GM19351 (cell line): ENCODE results near the gene SLC7A4.

Source experiments
- ATAC-seq: cut with Tn5 transposase; IDR thresholded peaks from one replicate; pipeline ENCODE4 v1.9.1; 2021; ENCODE audit warnings: mild to moderate bottlenecking, moderate library complexity; ENCODE audit not compliant: unreplicated experiment

Gene SLC7A4

GRCh38 chr22:21000207-21000986 is 32.0 kb downstream of the SLC7A4 start:
- ATAC-seq, result no peak

- no peak for ATAC-seq
These were observed 32.8 kb downstream of the SLC7A4 start for GRCh38 chr22:20999350-21000206.

GRCh38 chr22:20998411-20999336 is 33.7 kb downstream of the SLC7A4 start:
- no peak for ATAC-seq

DNA sequence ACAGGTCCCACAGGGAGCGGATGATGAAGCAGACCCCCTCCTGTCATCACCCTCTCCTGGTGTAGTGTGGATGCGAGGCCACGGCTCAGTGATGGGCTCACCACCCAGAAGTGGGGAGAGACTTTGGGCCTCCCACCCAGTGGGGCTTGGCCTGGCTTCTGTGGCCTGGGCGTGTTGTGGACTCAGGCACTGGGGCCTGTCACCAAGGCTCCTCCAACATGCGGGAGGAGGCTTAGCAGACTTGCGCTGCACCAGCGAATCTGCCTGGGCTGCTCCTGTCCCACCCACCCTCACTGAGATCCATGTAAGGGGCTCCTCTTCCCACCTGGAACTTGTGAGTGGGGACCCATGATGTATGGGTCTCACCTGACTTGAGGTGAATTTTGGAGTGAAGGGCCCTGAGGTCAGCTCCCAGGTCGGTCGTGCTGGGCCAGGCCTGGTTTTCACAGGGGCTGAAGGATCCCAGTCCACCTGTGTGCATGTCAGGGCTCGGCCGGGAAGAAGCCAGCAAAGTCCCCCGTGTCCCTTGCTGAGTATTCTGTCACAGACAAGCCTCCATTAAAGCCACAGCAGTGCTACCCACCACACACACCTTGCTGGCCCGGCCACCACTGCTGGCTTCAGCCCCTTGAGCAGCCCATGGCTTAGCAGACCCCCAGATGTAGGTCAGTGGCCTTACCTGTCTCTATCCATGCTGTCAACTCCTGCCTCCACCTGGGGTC is 34.7 kb downstream of the SLC7A4 start:
- no peak for ATAC-seq

DNA sequence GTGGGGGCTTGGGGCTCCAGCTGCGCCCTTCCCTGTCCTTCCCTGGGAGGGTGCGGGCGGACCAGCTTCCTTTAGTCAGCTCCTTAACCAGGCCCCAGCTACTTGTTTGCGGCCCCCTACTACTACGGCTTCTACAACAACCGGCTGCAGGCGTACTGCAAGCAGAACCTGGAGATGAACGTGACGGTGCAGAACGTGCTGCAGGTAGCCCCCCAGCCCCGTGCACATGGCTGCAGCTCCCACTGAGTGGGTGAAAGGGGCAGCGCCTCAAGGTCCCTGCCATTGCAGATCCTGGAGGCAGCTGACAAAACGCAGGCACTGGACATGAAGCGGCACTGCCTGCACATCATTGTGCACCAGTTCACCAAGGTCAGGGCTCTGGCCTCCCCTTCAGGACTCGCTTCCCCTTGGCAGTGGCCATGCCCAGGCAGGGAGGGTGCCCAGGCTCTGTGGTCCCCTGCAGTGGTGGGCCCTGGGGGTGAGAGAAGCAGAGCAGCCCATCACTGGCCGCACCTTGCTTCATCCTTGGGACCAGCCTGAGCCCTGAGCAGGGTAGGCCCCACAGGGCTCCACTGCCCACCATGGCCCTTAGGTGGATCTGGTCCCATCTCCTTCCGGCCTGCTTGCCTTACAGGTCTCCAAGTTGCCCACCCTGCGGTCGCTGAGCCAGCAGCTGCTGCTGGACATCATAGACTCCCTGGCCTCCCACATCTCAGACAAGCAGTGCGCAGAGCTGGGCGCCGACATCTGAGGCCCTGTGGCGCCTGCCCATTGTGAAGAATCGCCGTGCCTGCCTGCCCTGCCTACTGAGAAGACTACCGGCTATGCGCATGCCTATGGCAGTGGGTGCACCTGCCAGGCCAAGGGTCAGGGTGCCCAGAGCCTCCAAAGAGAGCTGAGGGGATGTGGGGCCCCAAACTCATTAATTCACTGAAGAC is 35.5 kb downstream of the SLC7A4 start:
- no peak for ATAC-seq

DNA sequence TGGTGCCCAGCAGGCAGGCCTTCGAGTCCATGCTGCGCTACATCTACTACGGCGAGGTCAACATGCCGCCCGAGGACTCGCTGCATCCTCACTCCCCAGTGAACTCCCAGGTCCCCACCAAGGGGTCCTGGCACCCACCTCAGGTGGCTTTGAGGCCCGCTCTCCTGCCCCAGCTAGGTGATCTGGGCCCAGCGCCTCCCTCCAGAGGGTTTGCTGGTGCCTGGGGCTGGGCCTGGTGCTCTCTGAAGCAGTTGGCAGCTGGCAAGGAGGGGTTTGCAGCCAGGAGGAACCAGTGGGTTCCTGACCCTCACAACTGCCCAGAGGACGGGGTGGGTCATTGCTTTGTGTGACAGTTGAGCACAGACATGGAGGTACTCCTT is 36.3 kb downstream of the SLC7A4 start:
- no peak for ATAC-seq

GRCh38 chr22:20995329-20996030 is 36.9 kb downstream of the SLC7A4 start:
- no peak for ATAC-seq

DNA sequence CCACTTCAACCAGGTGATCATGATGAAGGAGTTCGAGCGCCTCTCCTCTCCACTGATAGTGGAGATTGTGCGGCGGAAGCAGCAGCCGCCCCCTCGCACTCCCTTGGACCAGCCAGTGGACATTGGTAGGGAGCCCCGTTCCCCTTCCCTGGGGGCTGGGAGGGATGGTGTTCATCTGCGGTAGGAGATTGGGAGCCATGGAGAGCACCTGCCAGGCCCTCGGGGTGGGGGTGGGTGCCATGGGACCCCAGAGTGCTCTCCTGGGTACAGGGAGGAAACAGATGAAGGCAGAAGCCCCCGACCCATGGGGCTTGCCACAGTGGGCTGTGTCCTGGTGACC is 37.5 kb downstream of the SLC7A4 start:
- ATAC-seq, result no peak

DNA sequence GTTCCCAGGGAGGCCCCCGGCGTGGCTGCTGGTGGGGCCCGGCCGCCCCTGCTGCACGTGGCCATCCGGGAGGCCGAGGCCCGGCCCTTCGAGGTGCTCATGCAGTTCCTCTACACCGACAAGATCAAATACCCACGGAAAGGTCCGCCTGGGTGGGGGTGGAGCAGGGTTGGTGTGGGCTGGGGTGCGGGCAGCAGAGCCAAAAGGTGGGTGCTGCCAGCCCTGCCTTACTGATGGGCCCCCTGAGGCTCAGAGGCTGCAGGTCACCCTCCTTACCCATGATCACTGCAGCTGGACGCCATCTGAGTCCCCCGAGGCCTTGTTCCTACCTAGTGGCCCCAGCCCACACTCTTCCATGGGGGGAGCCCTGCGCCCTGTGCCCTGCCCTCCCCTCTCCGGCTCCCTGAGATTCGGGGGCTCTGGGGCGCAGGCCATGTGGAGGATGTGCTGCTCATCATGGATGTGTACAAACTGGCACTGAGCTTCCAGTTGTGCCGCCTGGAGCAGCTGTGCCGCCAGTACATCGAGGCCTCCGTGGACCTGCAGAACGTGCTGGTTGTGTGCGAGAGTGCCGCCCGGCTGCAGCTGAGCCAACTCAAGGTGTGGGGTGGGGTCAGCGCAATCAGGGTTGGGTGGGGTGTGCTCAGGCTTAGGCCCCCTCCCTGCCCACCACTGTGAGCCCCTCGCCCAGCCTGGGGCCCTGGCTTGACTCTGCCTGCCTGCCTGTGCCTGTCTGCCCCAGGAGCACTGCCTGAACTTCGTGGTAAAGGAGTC is 38.0 kb downstream of the SLC7A4 start:
- no peak for ATAC-seq

DNA sequence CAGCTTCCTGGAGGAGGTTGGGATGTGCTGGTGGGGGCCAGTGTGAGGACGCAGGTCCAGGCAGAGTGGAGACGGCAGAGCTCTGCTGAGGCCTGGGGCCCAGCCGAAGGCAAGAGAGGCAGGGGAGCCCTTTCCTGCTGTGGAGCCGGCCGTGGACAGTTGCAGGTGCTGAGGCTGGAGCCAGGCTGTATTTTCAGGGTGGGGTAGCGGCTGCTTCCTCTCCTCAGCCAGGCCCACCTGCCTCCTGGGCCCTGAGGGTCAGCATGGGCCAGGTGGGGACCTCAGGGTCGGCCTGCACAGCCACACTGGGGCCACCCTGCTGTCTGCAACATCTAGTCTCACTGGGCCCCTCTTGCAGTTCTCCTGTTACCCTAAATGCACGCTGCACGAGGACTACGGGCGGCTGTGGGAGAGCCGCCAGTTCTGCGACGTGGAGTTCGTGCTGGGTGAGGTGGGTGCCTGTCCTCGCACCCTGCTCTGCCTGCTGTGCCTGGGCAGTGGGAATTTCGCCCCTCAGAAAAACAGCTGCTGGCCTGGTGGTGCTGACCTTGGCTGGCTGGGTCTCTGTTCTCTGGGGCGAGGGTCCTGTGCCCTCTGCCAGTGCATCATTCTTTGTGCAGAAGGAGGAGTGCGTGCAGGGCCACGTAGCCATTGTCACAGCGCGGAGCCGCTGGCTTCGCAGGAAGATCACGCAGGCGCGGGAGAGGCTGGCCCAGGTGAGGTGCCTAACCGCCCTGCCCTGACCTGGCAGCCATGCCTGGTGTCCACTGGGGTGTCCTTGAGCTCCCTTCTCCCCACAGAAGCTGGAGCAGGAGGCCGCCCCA is 38.8 kb downstream of the SLC7A4 start:
- ATAC-seq, result no peak

GRCh38 chr22:20992456-20993303 is 39.7 kb downstream of the SLC7A4 start:
- no peak for ATAC-seq

DNA sequence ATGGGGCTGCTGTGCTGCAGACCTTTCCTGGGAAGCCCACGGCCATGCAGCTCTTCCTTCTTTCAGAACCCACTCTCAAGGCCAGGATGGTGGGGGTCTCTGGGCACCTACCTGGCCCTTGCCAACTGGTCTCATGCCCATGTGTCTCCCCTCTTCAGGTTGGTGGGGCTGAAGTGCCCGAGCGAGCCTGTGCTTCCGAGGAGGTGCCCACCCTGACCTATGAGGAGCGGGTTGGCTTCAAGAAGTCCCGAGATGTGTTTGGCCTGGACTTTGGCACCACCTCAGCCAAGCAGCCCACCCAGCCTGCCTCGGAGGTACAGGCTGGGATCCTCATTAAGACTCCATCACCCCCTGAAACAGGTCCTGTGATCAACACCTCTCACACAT is 40.3 kb downstream of the SLC7A4 start:
- no peak for ATAC-seq

- no peak for ATAC-seq
These were observed 40.9 kb downstream of the SLC7A4 start for GRCh38 chr22:20991252-20992055.

DNA sequence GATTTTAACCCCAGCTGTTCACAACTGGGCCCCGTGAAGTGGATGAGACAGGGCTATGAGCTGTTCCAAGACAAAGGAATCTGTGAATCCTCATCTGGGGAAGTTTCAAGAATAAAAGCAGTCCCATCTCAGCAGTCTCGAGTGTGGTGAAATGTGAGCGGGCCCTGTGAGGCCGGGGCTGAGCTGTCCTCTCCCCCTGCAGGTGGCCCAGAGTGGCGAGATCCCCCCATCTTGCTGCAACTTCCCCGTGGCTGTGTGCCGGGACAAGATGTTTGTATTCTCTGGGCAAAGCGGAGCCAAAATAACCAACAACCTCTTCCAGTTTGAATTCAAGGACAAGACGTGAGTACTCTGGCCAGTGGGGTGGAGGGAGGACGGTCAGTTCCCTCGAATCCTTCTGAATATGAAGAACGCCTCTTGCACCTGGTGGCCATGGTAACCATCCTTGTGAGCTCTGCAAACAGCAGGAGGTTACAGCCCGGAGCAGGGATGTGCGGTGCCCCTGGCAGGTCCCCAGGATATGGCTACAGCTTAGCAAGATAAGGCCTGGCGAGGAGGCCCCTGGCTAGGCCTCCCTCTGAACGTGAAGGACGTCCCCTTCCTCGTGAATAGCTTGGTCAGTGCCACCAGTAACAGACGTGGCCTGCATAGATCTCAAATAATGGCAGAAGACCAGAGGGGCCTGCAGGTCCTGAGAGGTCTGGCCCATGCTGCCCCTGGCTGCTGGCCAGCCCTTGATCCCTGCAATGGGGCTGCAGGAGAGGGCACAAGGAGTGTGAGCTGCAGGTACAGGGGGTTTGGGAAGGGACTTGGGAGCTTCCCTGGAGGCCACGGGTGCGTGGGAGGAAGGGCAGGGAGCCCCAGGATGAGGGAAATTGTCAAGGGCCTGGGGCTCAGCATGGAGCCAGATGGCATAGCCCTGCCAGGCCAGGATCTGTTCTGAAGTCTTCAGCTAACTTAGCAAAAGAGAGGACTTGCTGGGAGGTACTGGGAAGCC is 41.9 kb downstream of the SLC7A4 start:
- no peak for ATAC-seq
